Endothelial cell of umbilical vein (primary cell): ENCODE measurements around the gene CHCHD10. TPM values are rescaled to one million over a fixed set of nuclear protein-coding genes. Genes with fewer than 3 reads are reported as not detected.

ENCODE experiments used
- BruUV-seq: library from RNA; stranded (reverse); fragments of 400-500 nt; replicated peaks from 2 replicates; lab custom pipeline; 2021; lab: Mats Ljungman, UMichigan
- CTCF ChIA-PET: fragments of 300-600, 350-600 bp; sonication (Branson Sonifier 250); formaldehyde crosslinking; loops from one replicate; lab custom pipeline; 2021; ENCODE audit warnings: antibody characterized with exemption, inconsistent platforms; lab: Charles Lee
- POLR2A ChIA-PET: fragments of 300-600, 350-600 bp; sonication (Branson Sonifier 250); formaldehyde crosslinking; loops from one replicate; lab custom pipeline; 2021; ENCODE audit warnings: antibody characterized with exemption, inconsistent platforms; lab: Charles Lee
- DNase-seq: peaks from one replicate; pipeline ENCODE4 v3.0.0-alpha.2; 2011; ENCODE audit warnings: low read depth, low spot score
- FAIRE-seq: peaks from 2 replicates; lab custom pipeline; 2011; peaks lifted over from hg19 to GRCh38; lab: Jason Lieb, UNC
- H2AFZ ChIP-seq: 2 replicates; pipeline ENCODE4 v1.6.0; 2012; ENCODE audit warnings: low read depth, low read length, control low read depth, inconsistent platforms
- H3K27ac ChIP-seq: 2 replicates; pipeline ENCODE4 v1.5.1; 2011; ENCODE audit warnings: low read depth, mild to moderate bottlenecking, control low read depth, low read length, moderate library complexity; ENCODE audit not compliant: insufficient read depth
- H3K27me3 ChIP-seq, 2 experiments: 2 replicates each; pipeline versions ENCODE4 v1.6.0 to v1.6.1; 2011; ENCODE audit warnings: low read length in 2 of 2, mixed read lengths in 1 of 2; ENCODE audit not compliant: control insufficient read depth in 2 of 2, insufficient read depth in 2 of 2
- H3K36me3 ChIP-seq, 2 experiments: 2 replicates in 1 of 2; 3 replicates in 1 of 2; pipeline ENCODE4 v1.5.1; 2011; ENCODE audit warnings: low read length in 2 of 2, mild to moderate bottlenecking in 1 of 2, moderate library complexity in 1 of 2; ENCODE audit not compliant: control insufficient read depth in 2 of 2, insufficient read depth in 2 of 2; ENCODE audit errors: extremely low read depth in 1 of 2
- H3K4me1 ChIP-seq: 3 replicates; pipeline ENCODE4 v1.5.1; 2011; ENCODE audit warnings: mild to moderate bottlenecking, low read length; ENCODE audit not compliant: control insufficient read depth, insufficient read depth; ENCODE audit errors: extremely low read depth
- H3K4me2 ChIP-seq: 2 replicates; pipeline ENCODE4 v1.6.1; 2011; ENCODE audit warnings: low read length, control low read depth, mixed read lengths; ENCODE audit not compliant: insufficient read depth
- H3K4me3 ChIP-seq, 3 experiments: fragments of 200-600 bp in 1 of 3; sonication (generic), shearing (Covaris generic) in 1 of 3; replicated peaks in 1 of 3; 2 replicates each; pipeline ENCODE4 v1.5.1; 2011 to 2016; ENCODE audit warnings: control low read depth in 3 of 3, low read length in 3 of 3, mild to moderate bottlenecking in 2 of 3, inconsistent platforms in 1 of 3, low read depth in 1 of 3, moderate library complexity in 1 of 3; ENCODE audit not compliant: insufficient read depth in 1 of 3
- H3K79me2 ChIP-seq: 2 replicates; pipeline ENCODE4 v1.6.0; 2012; ENCODE audit warnings: low read length, inconsistent platforms; ENCODE audit not compliant: control insufficient read depth, insufficient read depth
- H3K9ac ChIP-seq: replicated peaks from 2 replicates; pipeline ENCODE3; 2011; ENCODE audit warnings: low read length, control low read depth; ENCODE audit not compliant: insufficient read depth; ENCODE audit errors: extremely low read depth
- H3K9me1 ChIP-seq: replicated peaks from 3 replicates; pipeline ENCODE4 v1.6.0; 2011; ENCODE audit warnings: mild to moderate bottlenecking, low read length; ENCODE audit not compliant: control insufficient read depth, insufficient read depth; ENCODE audit errors: extremely low read depth
- H3K9me3 ChIP-seq: replicated peaks from 2 replicates; pipeline ENCODE4 v1.5.1; 2012; ENCODE audit warnings: low read length, inconsistent platforms; ENCODE audit not compliant: control insufficient read depth, insufficient read depth
- H4K20me1 ChIP-seq: replicated peaks from 2 replicates; pipeline ENCODE3; 2011; ENCODE audit warnings: mild to moderate bottlenecking, low read length; ENCODE audit not compliant: control insufficient read depth, insufficient read depth; ENCODE audit errors: extremely low read depth
- CTCF ChIP-seq, 2 donors: IDR thresholded peaks; 1 replicate in 1 of 2; 2 replicates in 1 of 2; pipeline ENCODE4 v1.5.1; 2011; ENCODE audit warnings: low read length in 2 of 2, mild to moderate bottlenecking in 2 of 2, moderate library complexity in 2 of 2, control low read depth in 1 of 2, inconsistent platforms in 1 of 2, low read depth in 1 of 2; ENCODE audit not compliant: insufficient read depth in 1 of 2; ENCODE audit errors: extremely low read depth in 1 of 2
- EZH2 ChIP-seq: IDR thresholded peaks from 2 replicates; pipeline ENCODE4 v1.6.1; 2012; ENCODE audit warnings: borderline replicate concordance, low read depth, mild to moderate bottlenecking, moderate library complexity, low read length, inconsistent platforms; ENCODE audit not compliant: severe bottlenecking
- FOS ChIP-seq: IDR thresholded peaks from 2 replicates; pipeline ENCODE4 v1.6.1; 2011; ENCODE audit warnings: mild to moderate bottlenecking, low read length, moderate library complexity, borderline replicate concordance; ENCODE audit not compliant: insufficient read depth
- GATA2 ChIP-seq: IDR thresholded peaks from 2 replicates; pipeline ENCODE4 v1.7.0; 2011; ENCODE audit warnings: low read depth, mild to moderate bottlenecking, moderate library complexity, mixed read lengths, low read length; ENCODE audit not compliant: insufficient read length, insufficient read depth
- JUN ChIP-seq: IDR thresholded peaks from 2 replicates; pipeline ENCODE4 v1.6.1; 2011; ENCODE audit warnings: borderline replicate concordance, low read depth; ENCODE audit not compliant: insufficient read length, insufficient read depth
- MAX ChIP-seq: IDR thresholded peaks from 2 replicates; pipeline ENCODE4 v1.6.1; 2011; ENCODE audit not compliant: insufficient read depth, insufficient read length
- MYC ChIP-seq: IDR thresholded peaks from one replicate; pipeline ENCODE4 v1.6.1; 2011; ENCODE audit warnings: mild to moderate bottlenecking, low read depth, low read length
- POLR2A ChIP-seq: IDR thresholded peaks from 2 replicates; pipeline ENCODE4 v1.6.1; 2012; ENCODE audit warnings: low read depth, mild to moderate bottlenecking, control low read depth, low read length
- POLR2AphosphoS5 ChIP-seq: IDR thresholded peaks from 2 replicates; pipeline ENCODE4 v1.6.1; 2012; ENCODE audit warnings: low read depth, mild to moderate bottlenecking, control low read depth, low read length, moderate library complexity; ENCODE audit not compliant: insufficient read depth
- dilution Hi-C: fragments of 300-500 bp; cut with MboI; formaldehyde crosslinking; loops from one replicate; pipeline ENCODE4 v1.15.0; 2019; ENCODE audit warnings: low sequenced_read_pairs; ENCODE audit not compliant: extremely low pct_ligation_motif_present
- intact Hi-C: fragments of 100-400 bp; cut with micrococcal nuclease; formaldehyde crosslinking; loops from one replicate; pipeline ENCODE4 v1.10.0; 2022
- polyA plus RNA-seq, 4 experiments: library from polyadenylated mRNA; depleted of rRNA in 3 of 4; stranded (reverse) in 3 of 4; unstranded in 1 of 4; fragments of >200 nt; gene quantifications; 2 replicates each; pipeline versions ENCODE4 v1.2.1 to v1.2.3, GENCODE V29; 2011 to 2012; ENCODE audit warnings: missing spikeins in 1 of 4
- total RNA-seq: library from RNA; stranded (reverse); gene quantifications from 2 replicates; pipeline ENCODE4 v1.2.3, GENCODE V29; 2021

CHCHD10 gene
- total and polyA plus RNA-seq, 2 donors (not counting 3 experiments of a cell fraction or from before 2014, with no cell fraction given), result 28.1 to 75.6 TPM

GRCh38 chr22:23774114-23774921, 6.5 kb upstream of the CHCHD10 start:
- CTCF ChIA-PET, result interaction anchor here (1.0 to 3.3 kb wide), 3 partner anchors 9 to 75 kb away, joined by 3 to 27 read pairs (median 3); no protein-coding TSS in a partner anchor
- POLR2A ChIA-PET, result no interaction called here
- no peak overlapping the region for H3K27ac ChIP-seq
- H3K27me3 ChIP-seq, result no peaks in the 10 kb centered on the region
- FAIRE-seq, result no peak
- intact Hi-C loops, result no loop called here
- no peak overlapping the region for H3K4me2 ChIP-seq
- H3K36me3 ChIP-seq, result no peaks in the 10 kb centered on the region
- no peak overlapping the region for H3K9ac ChIP-seq
- no peak for DNase-seq
- H2AFZ ChIP-seq, result no peak overlapping the region
- no TSS peak for BruUV-seq
- no peaks in the 10 kb centered on the region for H3K9me1 ChIP-seq
- peaks cover 9% of the 10 kb centered on the region for H3K4me1 ChIP-seq
- TF ChIP-seq JUN (no peak), MYC (no peak), POLR2AphosphoS5 (no peak), POLR2A (no peak), GATA2 (no peak), MAX (no peak), CTCF (IDR thresholded peaks at IDR 0.05; ENCODE audit: extremely low read depth in 1 of 2, insufficient read depth in 1 of 2, low read depth in 1 of 2, low read length in 2 of 2) (no peak), FOS (no peak), EZH2 (no peak)
- no peaks in the 10 kb centered on the region for H3K9me3 ChIP-seq
- H3K79me2 ChIP-seq, result no peaks in the 10 kb centered on the region
- H4K20me1 ChIP-seq, result no peaks in the 10 kb centered on the region
- dilution Hi-C loops, result no loop called here
- H3K4me3 ChIP-seq, result no peak overlapping the region
